ENCODE data around the gene PRDX1. TPM values are rescaled to one million over a fixed set of nuclear protein-coding genes. Genes with fewer than 3 reads are reported as not detected.

Gene PRDX1
- total and polyA plus RNA-seq, 4 donors, result 279 to 441 (median 358) TPM

- DNase-seq (no peak), ATAC-seq (ENCODE audit: low FRiP score) (no peak)
- H3K27ac ChIP-seq (ENCODE audit: low read depth in 1 of 2, low read length in 2 of 2), result no peak overlapping the region
- no peaks in the 10 kb centered on the region for H3K36me3 ChIP-seq (ENCODE audit: control insufficient read depth in 1 of 2, insufficient read depth in 2 of 2, low read length in 1 of 2)
- no peaks in the 10 kb centered on the region for H3K4me1 ChIP-seq (ENCODE audit: control insufficient read depth in 1 of 2, insufficient read depth in 2 of 2, low read length in 2 of 2)
- intact Hi-C loops (cut with DNase I), result no loop called here
- H3K9me3 ChIP-seq (ENCODE audit: control insufficient read depth, low read length), result no peaks in the 10 kb centered on the region
- no peaks in the 10 kb centered on the region for H3K27me3 ChIP-seq (ENCODE audit: control insufficient read depth in 1 of 2, insufficient read depth in 2 of 2, low read length in 1 of 2)
- 93 to 94% methylated on average over 14 of the region's 14 CpGs for WGBS, 2 donors
- no peak overlapping the region for H3K4me3 ChIP-seq (ENCODE audit: low read length in 2 of 2)
Measured at GRCh38 chr1:45503462-45504360, 18.0 kb downstream of the PRDX1 start.

DNA sequence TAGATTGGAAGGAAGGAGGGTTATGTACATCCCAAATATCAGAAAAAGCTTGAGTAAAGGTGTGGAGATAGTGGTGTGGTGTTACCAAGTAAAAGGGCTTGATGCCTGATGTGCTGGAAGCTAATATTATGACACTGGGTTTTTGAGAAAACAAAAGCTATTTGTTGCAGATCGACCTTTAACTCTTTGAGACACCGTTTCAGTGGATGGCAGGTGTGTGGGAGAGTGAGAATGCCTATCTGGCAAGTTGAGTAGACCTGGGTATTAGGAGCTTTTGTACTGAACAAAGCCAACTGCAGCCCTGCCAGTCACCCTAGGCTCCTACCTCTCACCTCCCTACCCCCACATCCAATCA is 20.2 kb downstream of the PRDX1 start:
- no peak overlapping the region for H3K4me3 ChIP-seq (ENCODE audit: low read length in 2 of 2)
- no peaks in the 10 kb centered on the region for H3K36me3 ChIP-seq (ENCODE audit: control insufficient read depth in 1 of 2, insufficient read depth in 2 of 2, low read length in 1 of 2)
- no peaks in the 10 kb centered on the region for H3K4me1 ChIP-seq (ENCODE audit: control insufficient read depth in 1 of 2, insufficient read depth in 2 of 2, low read length in 2 of 2)
- H3K27me3 ChIP-seq (ENCODE audit: control insufficient read depth in 1 of 2, insufficient read depth in 2 of 2, low read length in 1 of 2), result no peaks in the 10 kb centered on the region
- 80 to 88% methylated on average over 2 of the region's 2 CpGs for WGBS, 2 donors
- no peaks in the 10 kb centered on the region for H3K9me3 ChIP-seq (ENCODE audit: control insufficient read depth, low read length)
- DNase-seq, result no peak
- H3K27ac ChIP-seq (ENCODE audit: low read depth in 1 of 2, low read length in 2 of 2), result no peak overlapping the region
- no peak for ATAC-seq (ENCODE audit: low FRiP score)
- intact Hi-C loops (cut with DNase I), result no loop called here

- no peak for DNase-seq
- Histone ChIP-seq H3K27me3 (ENCODE audit: control insufficient read depth in 1 of 2, insufficient read depth in 2 of 2, low read length in 1 of 2) (no peaks in the 10 kb centered on the region), H3K4me1 (ENCODE audit: control insufficient read depth in 1 of 2, insufficient read depth in 2 of 2, low read length in 2 of 2) (no peaks in the 10 kb centered on the region), H3K9me3 (ENCODE audit: control insufficient read depth, low read length) (no peaks in the 10 kb centered on the region), H3K4me3 (ENCODE audit: low read length in 2 of 2) (peak overlapping the region; percentile 58 to 63), H3K27ac (ENCODE audit: low read depth in 1 of 2, low read length in 2 of 2) (no peak overlapping the region), H3K36me3 (ENCODE audit: control insufficient read depth in 1 of 2, insufficient read depth in 2 of 2, low read length in 1 of 2) (no peaks in the 10 kb centered on the region)
- intact Hi-C loops (cut with DNase I), result loop anchor here in 1 of 2 donors (10.0 kb wide), 1 partner anchor 485 kb away; the partner anchor contains the start of genes HECTD3 and UROD
- 2 to 5% methylated on average over 7 of the region's 7 CpGs for WGBS, 2 donors
- ATAC-seq (ENCODE audit: low FRiP score), result no peak
Measured at GRCh38 chr1:45499415-45499769, 22.3 kb downstream of the PRDX1 start.

- no peaks in the 10 kb centered on the region for H3K4me1 ChIP-seq (ENCODE audit: control insufficient read depth in 1 of 2, insufficient read depth in 2 of 2, low read length in 2 of 2)
- H3K4me3 ChIP-seq (ENCODE audit: low read length in 2 of 2), result no peak overlapping the region
- intact Hi-C loops (cut with DNase I), result loop anchor here in 1 of 2 donors (10.0 kb wide), 1 partner anchor 483 kb away; the partner anchor contains the start of genes HECTD3 and UROD
- H3K36me3 ChIP-seq (ENCODE audit: control insufficient read depth in 1 of 2, insufficient read depth in 2 of 2, low read length in 1 of 2), result no peaks in the 10 kb centered on the region
- DNase-seq (no peak), ATAC-seq (ENCODE audit: low FRiP score) (no peak)
- no peak overlapping the region for H3K27ac ChIP-seq (ENCODE audit: low read depth in 1 of 2, low read length in 2 of 2)
- no peaks in the 10 kb centered on the region for H3K27me3 ChIP-seq (ENCODE audit: control insufficient read depth in 1 of 2, insufficient read depth in 2 of 2, low read length in 1 of 2)
- H3K9me3 ChIP-seq (ENCODE audit: control insufficient read depth, low read length), result no peaks in the 10 kb centered on the region
Measured at GRCh38 chr1:45498279-45498678, 23.4 kb downstream of the PRDX1 start.

DNA sequence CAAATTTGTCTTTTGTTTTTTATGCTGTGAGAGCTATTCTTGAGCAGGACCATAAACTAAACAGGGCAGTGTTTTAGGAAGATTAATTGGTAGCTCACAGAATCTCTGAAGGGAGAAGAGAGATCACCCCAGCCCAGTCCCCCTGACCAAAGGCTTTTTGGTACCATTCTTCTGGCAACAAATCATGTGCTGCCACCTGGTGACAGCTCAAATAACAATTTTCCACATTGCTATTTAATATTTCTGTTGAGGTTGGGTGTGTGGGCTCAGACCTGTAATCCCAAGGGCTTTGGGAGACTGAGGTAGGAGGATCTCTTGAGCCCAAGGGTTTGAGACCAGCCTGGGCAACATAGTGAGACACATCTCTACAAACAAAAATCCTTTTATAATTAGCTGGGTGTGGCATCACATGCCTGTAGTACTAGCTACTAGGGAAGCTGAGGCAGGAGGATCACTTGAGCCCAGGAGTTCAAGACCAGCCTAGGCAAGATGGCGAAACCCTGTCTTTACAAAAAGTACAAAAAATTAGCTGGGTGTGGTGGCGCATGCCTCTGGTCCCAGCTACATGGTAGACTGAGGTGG is 28.5 kb downstream of the PRDX1 start:
- Histone ChIP-seq H3K27me3 (ENCODE audit: control insufficient read depth in 1 of 2, insufficient read depth in 2 of 2, low read length in 1 of 2) (no peaks in the 10 kb centered on the region), H3K4me3 (ENCODE audit: low read length in 2 of 2) (no peak overlapping the region), H3K4me1 (ENCODE audit: control insufficient read depth in 1 of 2, insufficient read depth in 2 of 2, low read length in 2 of 2) (no peaks in the 10 kb centered on the region), H3K9me3 (ENCODE audit: control insufficient read depth, low read length) (no peaks in the 10 kb centered on the region), H3K36me3 (ENCODE audit: control insufficient read depth in 1 of 2, insufficient read depth in 2 of 2, low read length in 1 of 2) (no peaks in the 10 kb centered on the region), H3K27ac (ENCODE audit: low read depth in 1 of 2, low read length in 2 of 2) (no peak overlapping the region)
- WGBS, 2 donors, result 72 to 92% methylated on average over 2 of the region's 2 CpGs
- no peak for ATAC-seq (ENCODE audit: low FRiP score)
- intact Hi-C loops (cut with DNase I), result loop anchor here (2.0 to 10.0 kb wide), 3 partner anchors 132 to 478 kb away; partner anchors contain the start of genes HECTD3 (in 1 of the 2) and UROD (in 1 of the 2)
- DNase-seq, result no peak

GRCh38 chr1:45492691-45493090 is 29.0 kb downstream of the PRDX1 start:
- no peaks in the 10 kb centered on the region for H3K9me3 ChIP-seq (ENCODE audit: control insufficient read depth, low read length)
- H3K4me1 ChIP-seq (ENCODE audit: control insufficient read depth in 1 of 2, insufficient read depth in 2 of 2, low read length in 2 of 2), result no peaks in the 10 kb centered on the region
- intact Hi-C loops (cut with DNase I), result loop anchor here (2.0 to 10.0 kb wide), 3 partner anchors 132 to 478 kb away; partner anchors contain the start of genes HECTD3 (in 1 of the 2) and UROD (in 1 of the 2)
- DNase-seq, result no peak
- H3K27me3 ChIP-seq (ENCODE audit: control insufficient read depth in 1 of 2, insufficient read depth in 2 of 2, low read length in 1 of 2), result no peaks in the 10 kb centered on the region
- H3K36me3 ChIP-seq (ENCODE audit: control insufficient read depth in 1 of 2, insufficient read depth in 2 of 2, low read length in 1 of 2), result no peaks in the 10 kb centered on the region
- ATAC-seq (ENCODE audit: low FRiP score), result no peak
- H3K27ac ChIP-seq (ENCODE audit: low read depth in 1 of 2, low read length in 2 of 2), result no peak overlapping the region
- WGBS, 2 donors, result 76 to 79% methylated on average over 3 of the region's 3 CpGs
- no peak overlapping the region for H3K4me3 ChIP-seq (ENCODE audit: low read length in 2 of 2)

- peak overlapping the region; percentile 13 to 29 for H3K4me3 ChIP-seq (ENCODE audit: low read length in 2 of 2)
- H3K4me1 ChIP-seq (ENCODE audit: control insufficient read depth in 1 of 2, insufficient read depth in 2 of 2, low read length in 2 of 2), result no peaks in the 10 kb centered on the region
- intact Hi-C loops (cut with DNase I), result loop anchor here (1.0 to 10.0 kb wide), 4 partner anchors 131 to 477 kb away; partner anchors contain the start of genes HECTD3 (in 1 of the 2) and UROD (in 1 of the 2)
- WGBS, 2 donors, result 41 to 43% methylated on average over 19 of the region's 19 CpGs
- H3K9me3 ChIP-seq (ENCODE audit: control insufficient read depth, low read length), result no peaks in the 10 kb centered on the region
- DNase-seq, result no peak
- H3K36me3 ChIP-seq (ENCODE audit: control insufficient read depth in 1 of 2, insufficient read depth in 2 of 2, low read length in 1 of 2), result no peaks in the 10 kb centered on the region
- no peak overlapping the region for H3K27ac ChIP-seq (ENCODE audit: low read depth in 1 of 2, low read length in 2 of 2)
- ATAC-seq (ENCODE audit: low FRiP score), result no peak
- H3K27me3 ChIP-seq (ENCODE audit: control insufficient read depth in 1 of 2, insufficient read depth in 2 of 2, low read length in 1 of 2), result no peaks in the 10 kb centered on the region
Measured at GRCh38 chr1:45491487-45492260, 30.0 kb downstream of the PRDX1 start.

- 0 to 1% methylated on average over 63 to 64 of the region's 64 CpGs for WGBS, 2 donors
Measured at GRCh38 chr1:45490626-45491486, 30.8 kb downstream of the PRDX1 start, which contains the start of gene TESK2. TESK2 (minus strand) TSS chr1:45491163; CDS start chr1:45457785, 33,378 bp downstream.

More at GRCh38 chr1:45490626-45491486, 30.8 kb downstream of the PRDX1 start, which contains the start of gene TESK2:
- intact Hi-C loops (cut with DNase I), result loop anchor here (1.0 to 10.0 kb wide), 3 partner anchors 130 to 476 kb away; partner anchors contain the start of genes HECTD3 (in 1 of the 2) and UROD (in 1 of the 2)
- no peaks in the 10 kb centered on the region for H3K9me3 ChIP-seq (ENCODE audit: control insufficient read depth, low read length)
- H3K27ac ChIP-seq (ENCODE audit: low read depth in 1 of 2, low read length in 2 of 2), result no peak within 1 kb of the TSS
- H3K4me1 ChIP-seq (ENCODE audit: control insufficient read depth in 1 of 2, insufficient read depth in 2 of 2, low read length in 2 of 2), result no peaks in the 10 kb centered on the region
- DNase-seq (peak; percentile 97), ATAC-seq (ENCODE audit: low FRiP score) (peak; percentile 99)
- H3K36me3 ChIP-seq (ENCODE audit: control insufficient read depth in 1 of 2, insufficient read depth in 2 of 2, low read length in 1 of 2), result no peaks in the 10 kb centered on the region
- H3K27me3 ChIP-seq (ENCODE audit: control insufficient read depth in 1 of 2, insufficient read depth in 2 of 2, low read length in 1 of 2), result no peaks in the 10 kb centered on the region
- H3K4me3 ChIP-seq (ENCODE audit: low read length in 2 of 2), result peak within 1 kb of the TSS; percentile 37 to 70

Measured in aorta (tissue), 5 donors.